Spleen (tissue), 7 donors: ENCODE data around the gene MRPL51.

ENCODE experiments used
- CTCF ChIP-seq, 11 experiments: fragments of 200-600 bp in 7 of 11; fragments of 450-650 bp in 4 of 11; sonication (generic) in 4 of 11; IDR thresholded peaks in 8 of 11; conservative IDR thresholded peaks in 3 of 11; 1 replicate in 7 of 11; 2 replicates in 4 of 11; pipeline versions ENCODE4 v1.4.0 to v1.8.0; 2016 to 2021; ENCODE audit warnings: antibody characterized with exemption in 11 of 11, inconsistent platforms in 4 of 11, mild to moderate bottlenecking in 1 of 11
- POLR2A ChIP-seq, 3 donors: fragments of 450-650 bp; IDR thresholded peaks; one replicate each; pipeline ENCODE4 v1.5.1; 2017; ENCODE audit warnings: antibody characterized with exemption in 3 of 3, mild to moderate bottlenecking in 1 of 3
- donor health status: DM: no; HTN: no; CAD: no; lungs with moderate emphysema.
- donor health status: DM: no; HTN: no; CAD: no.
- donor health status: DM: no; HTN: no; CAD: no.

- TF ChIP-seq CTCF (IDR thresholded peaks at IDR 0.05 in 8 of 11, conservative IDR thresholded peaks at IDR 0.05 in 3 of 11) (no peak), POLR2A (IDR thresholded peaks at IDR 0.05) (no peak)
Observed at GRCh38 chr12:6450869-6451347, 42.2 kb downstream of the MRPL51 start.
